Mesenchymal stem cell (in vitro differentiated cells and primary cell): ENCODE results near the gene ITPR3.

ENCODE experiments used
- DNase-seq: peaks from one replicate; pipeline ENCODE4 v3.0.0-alpha.2; 2013
- H2AFZ ChIP-seq: one replicate; pipeline ENCODE4 v1.6.1; 2013; ENCODE audit warnings: low read depth, mild to moderate bottlenecking, control low read depth, inconsistent platforms, low read length, moderate library complexity
- H2AK5ac ChIP-seq: 2 replicates; pipeline ENCODE4 v1.6.1; 2013; ENCODE audit warnings: low read length, moderate library complexity, mild to moderate bottlenecking, inconsistent platforms; ENCODE audit not compliant: severe bottlenecking
- H2BK120ac ChIP-seq: one replicate; pipeline ENCODE4 v1.6.1; 2013; ENCODE audit warnings: low read depth, mild to moderate bottlenecking, inconsistent platforms, low read length, moderate library complexity
- H2BK12ac ChIP-seq, 2 experiments: one replicate each; pipeline ENCODE4 v1.6.1; 2013; ENCODE audit warnings: inconsistent platforms in 2 of 2, low read length in 2 of 2, mild to moderate bottlenecking in 2 of 2, moderate library complexity in 2 of 2, control low read depth in 1 of 2
- H2BK15ac ChIP-seq: one replicate; pipeline ENCODE4 v1.6.1; 2013; ENCODE audit warnings: mild to moderate bottlenecking, low read depth, inconsistent platforms; ENCODE audit not compliant: poor library complexity, severe bottlenecking
- H2BK5ac ChIP-seq: 2 replicates; pipeline ENCODE4 v1.6.1; 2013; ENCODE audit warnings: low read depth, mild to moderate bottlenecking, low read length, control low read depth, inconsistent platforms; ENCODE audit not compliant: poor library complexity, severe bottlenecking
- H3K14ac ChIP-seq, 2 experiments: one replicate each; pipeline ENCODE4 v1.6.1; 2013; ENCODE audit warnings: inconsistent platforms in 2 of 2, low read length in 2 of 2, control low read depth in 1 of 2, mild to moderate bottlenecking in 1 of 2, moderate library complexity in 1 of 2
- H3K18ac ChIP-seq, 2 experiments: one replicate each; pipeline ENCODE4 v1.6.1; 2013; ENCODE audit warnings: inconsistent platforms in 2 of 2, low read length in 2 of 2, control low read depth in 1 of 2, low read depth in 1 of 2, mild to moderate bottlenecking in 1 of 2
- H3K23ac ChIP-seq, 2 experiments: one replicate each; pipeline ENCODE4 v1.6.1; 2013; ENCODE audit warnings: inconsistent platforms in 2 of 2, low read length in 2 of 2, mild to moderate bottlenecking in 2 of 2, moderate library complexity in 2 of 2, control low read depth in 1 of 2
- H3K27ac ChIP-seq: 2 replicates; pipeline ENCODE4 v1.5.1; 2013; ENCODE audit warnings: mild to moderate bottlenecking, moderate library complexity, low read length, control low read depth, inconsistent platforms; ENCODE audit not compliant: poor library complexity, severe bottlenecking
- H3K27me3 ChIP-seq, 2 experiments: 2 replicates each; pipeline versions ENCODE4 v1.6.1 to v1.7.0; 2013; ENCODE audit warnings: low read length in 2 of 2, mild to moderate bottlenecking in 2 of 2, moderate library complexity in 2 of 2, control low read depth in 1 of 2, inconsistent platforms in 1 of 2; ENCODE audit not compliant: control insufficient read depth in 1 of 2, insufficient read depth in 1 of 2
- H3K36me3 ChIP-seq, 2 experiments: 2 replicates each; pipeline versions ENCODE4 v1.6.1 to v1.7.0; 2013; ENCODE audit warnings: low read length in 2 of 2, control low read depth in 1 of 2, inconsistent platforms in 1 of 2, low read depth in 1 of 2, mild to moderate bottlenecking in 1 of 2; ENCODE audit not compliant: insufficient read depth in 2 of 2, control insufficient read depth in 1 of 2
- H3K4ac ChIP-seq, 2 experiments: one replicate each; pipeline ENCODE4 v1.6.1; 2013; ENCODE audit warnings: inconsistent platforms in 2 of 2, low read length in 2 of 2, mild to moderate bottlenecking in 2 of 2, moderate library complexity in 2 of 2, control low read depth in 1 of 2, low read depth in 1 of 2
- H3K4me1 ChIP-seq: 2 replicates; pipeline ENCODE4 v1.6.1; 2013; ENCODE audit warnings: low read depth, low read length, control low read depth; ENCODE audit not compliant: control insufficient read depth, insufficient read depth
- H3K4me2 ChIP-seq: 2 replicates; pipeline ENCODE4 v1.6.1; 2013; ENCODE audit warnings: low read length, mild to moderate bottlenecking, inconsistent platforms; ENCODE audit not compliant: poor library complexity, severe bottlenecking
- H3K4me3 ChIP-seq, 2 experiments: 2 replicates each; pipeline versions ENCODE4 v1.5.1 to v1.7.0; 2013; ENCODE audit warnings: low read length in 2 of 2, mild to moderate bottlenecking in 2 of 2, control low read depth in 1 of 2, low read depth in 1 of 2; ENCODE audit not compliant: insufficient read depth in 1 of 2
- H3K79me1 ChIP-seq: replicated peaks from 2 replicates; pipeline ENCODE4 v1.6.1; 2013; ENCODE audit warnings: mild to moderate bottlenecking, control low read depth, low read length, inconsistent platforms; ENCODE audit not compliant: poor library complexity, severe bottlenecking
- H3K9ac ChIP-seq: 2 replicates; pipeline ENCODE4 v1.7.0; 2013; ENCODE audit warnings: mild to moderate bottlenecking, low read length, moderate library complexity
- H3K9me3 ChIP-seq: 2 replicates; pipeline ENCODE4 v1.7.0; 2013; ENCODE audit warnings: mild to moderate bottlenecking, low read length; ENCODE audit not compliant: control insufficient read depth
- H4K8ac ChIP-seq: one replicate; pipeline ENCODE4 v1.6.1; 2013; ENCODE audit warnings: inconsistent platforms, mild to moderate bottlenecking, low read length, moderate library complexity
- H4K91ac ChIP-seq: one replicate; pipeline ENCODE4 v1.6.1; 2013; ENCODE audit warnings: mild to moderate bottlenecking, low read length, inconsistent platforms
- WGBS: methylation state at CpG from one replicate; pipeline ENCODE4 v1.1.7; 2013; ENCODE audit warnings: mixed read lengths; 5-methylcytosine and 5-hydroxymethylcytosine counted together

ITPR3 gene

GRCh38 chr6:33634161-33634727, 13.1 kb downstream of the ITPR3 start:
- no peak overlapping the region for H2BK15ac ChIP-seq
- H3K36me3 ChIP-seq: peaks cover 6 to 36% of the 10 kb centered on the region in 2 experiments
- no peak overlapping the region for H3K4ac ChIP-seq
- peaks cover 41% of the 10 kb centered on the region for H3K4me1 ChIP-seq
- H3K27ac ChIP-seq: no peak overlapping the region
- no peak overlapping the region for H2AFZ ChIP-seq
- DNase-seq: no peak
- H3K79me1 ChIP-seq: peaks cover 29% of the 10 kb centered on the region
- no peak overlapping the region for H2BK12ac ChIP-seq
- H4K8ac ChIP-seq: no peak overlapping the region
- 40% methylated on average over 12 of the region's 15 CpGs for WGBS
- no peaks in the 10 kb centered on the region for H3K9me3 ChIP-seq
- no peak overlapping the region for H4K91ac ChIP-seq
- peak overlapping the region in 1 of 2 experiments; percentile 6 for H3K14ac ChIP-seq
- peak overlapping the region; percentile 73 for H3K9ac ChIP-seq
- H2AK5ac ChIP-seq: no peak overlapping the region
- peak overlapping the region; percentile 53 for H3K4me2 ChIP-seq
- H3K4me3 ChIP-seq: peak overlapping the region; percentile 57 to 81
- H3K27me3 ChIP-seq: no peaks in the 10 kb centered on the region
- no peak overlapping the region for H3K23ac ChIP-seq
- H2BK120ac ChIP-seq: no peak overlapping the region
- no peak overlapping the region for H3K18ac ChIP-seq
- H2BK5ac ChIP-seq: no peak overlapping the region

GRCh38 chr6:33634946-33635345, 13.8 kb downstream of the ITPR3 start:
- H3K27ac ChIP-seq: no peak overlapping the region
- no peak overlapping the region for H3K23ac ChIP-seq
- peaks cover 41% of the 10 kb centered on the region for H3K4me1 ChIP-seq
- no peak overlapping the region for H2BK12ac ChIP-seq
- no peak overlapping the region for H2BK120ac ChIP-seq
- no peaks in the 10 kb centered on the region for H3K27me3 ChIP-seq
- H2BK15ac ChIP-seq: no peak overlapping the region
- H4K8ac ChIP-seq: no peak overlapping the region
- H4K91ac ChIP-seq: no peak overlapping the region
- no peak overlapping the region for H2AFZ ChIP-seq
- H3K4ac ChIP-seq: no peak overlapping the region
- peaks cover 6 to 41% of the 10 kb centered on the region in 2 experiments for H3K36me3 ChIP-seq
- no peak overlapping the region for H3K4me2 ChIP-seq
- no peak overlapping the region for H3K14ac ChIP-seq
- no peak overlapping the region for H2AK5ac ChIP-seq
- H3K18ac ChIP-seq: no peak overlapping the region
- DNase-seq: no peak
- 84% methylated on average over 4 of the region's 8 CpGs for WGBS
- H2BK5ac ChIP-seq: no peak overlapping the region
- H3K9me3 ChIP-seq: no peaks in the 10 kb centered on the region
- peaks cover 31% of the 10 kb centered on the region for H3K79me1 ChIP-seq
- no peak overlapping the region for H3K4me3 ChIP-seq
- no peak overlapping the region for H3K9ac ChIP-seq

DNA sequence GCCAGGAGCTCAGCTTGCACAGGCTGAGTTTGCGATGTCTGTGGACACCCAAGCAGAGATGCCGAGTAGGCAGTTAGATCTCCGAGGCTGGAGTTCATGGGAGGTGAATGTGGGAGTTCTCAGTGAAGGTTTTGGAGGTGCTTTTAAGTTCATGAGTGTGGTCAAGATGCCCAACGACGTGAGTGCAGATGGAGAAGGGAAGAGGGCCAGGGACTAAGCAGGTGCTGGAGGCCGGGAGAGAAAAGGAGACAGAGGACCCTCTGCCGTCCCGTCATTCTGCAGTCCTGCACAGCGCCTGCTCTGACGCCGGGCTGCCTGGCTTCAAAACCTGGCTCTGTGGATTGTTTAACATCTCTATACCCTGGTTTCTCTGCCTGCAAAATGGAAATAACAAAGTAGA, 15.5 kb downstream of the ITPR3 start:
- H3K36me3 ChIP-seq: peaks cover 18 to 47% of the 10 kb centered on the region in 2 experiments
- no peak overlapping the region for H3K23ac ChIP-seq
- no peak overlapping the region for H2AK5ac ChIP-seq
- no peak overlapping the region for H3K4me3 ChIP-seq
- no peak overlapping the region for H3K27ac ChIP-seq
- WGBS: 91% methylated on average over 8 of the region's 11 CpGs
- H2BK5ac ChIP-seq: no peak overlapping the region
- H4K91ac ChIP-seq: no peak overlapping the region
- H3K4me1 ChIP-seq: peaks cover 44% of the 10 kb centered on the region
- no peak overlapping the region for H3K14ac ChIP-seq
- peaks cover 27% of the 10 kb centered on the region for H3K79me1 ChIP-seq
- H3K4me2 ChIP-seq: no peak overlapping the region
- no peaks in the 10 kb centered on the region for H3K9me3 ChIP-seq
- no peak overlapping the region for H3K4ac ChIP-seq
- no peak overlapping the region for H2BK15ac ChIP-seq
- H3K9ac ChIP-seq: no peak overlapping the region
- H3K18ac ChIP-seq: no peak overlapping the region
- no peak overlapping the region for H2BK120ac ChIP-seq
- no peak for DNase-seq
- H2AFZ ChIP-seq: no peak overlapping the region
- no peaks in the 10 kb centered on the region for H3K27me3 ChIP-seq
- no peak overlapping the region for H4K8ac ChIP-seq
- H2BK12ac ChIP-seq: no peak overlapping the region

DNA sequence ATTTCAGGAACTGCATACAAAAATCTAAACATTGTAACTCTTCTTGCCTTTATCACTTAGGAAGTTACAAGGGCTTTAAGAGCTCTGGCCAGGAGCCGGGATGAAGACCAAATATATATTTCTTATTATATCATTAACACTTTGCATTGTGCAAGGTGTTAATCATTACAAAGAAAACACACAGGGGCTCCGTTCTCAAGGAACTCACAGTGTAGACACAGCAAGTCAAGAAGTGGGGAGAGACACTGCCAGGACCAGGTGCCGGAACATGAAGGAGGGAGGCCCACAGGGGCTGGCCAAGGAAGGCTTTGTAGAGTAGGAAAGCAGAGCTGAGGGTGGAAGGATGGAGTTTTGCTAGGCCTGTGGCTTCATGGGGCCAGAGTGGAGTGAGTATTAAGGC, 17.4 kb downstream of the ITPR3 start:
- no peak overlapping the region for H2AFZ ChIP-seq
- no peak overlapping the region for H3K4ac ChIP-seq
- 89% methylated on average over 2 of the region's 3 CpGs for WGBS
- H3K4me3 ChIP-seq: no peak overlapping the region
- H2BK5ac ChIP-seq: no peak overlapping the region
- DNase-seq: no peak
- H3K18ac ChIP-seq: no peak overlapping the region
- no peak overlapping the region for H4K8ac ChIP-seq
- no peak overlapping the region for H2BK120ac ChIP-seq
- H3K9ac ChIP-seq: no peak overlapping the region
- no peak overlapping the region for H3K4me2 ChIP-seq
- no peaks in the 10 kb centered on the region for H3K9me3 ChIP-seq
- H4K91ac ChIP-seq: no peak overlapping the region
- no peak overlapping the region for H2BK12ac ChIP-seq
- H2BK15ac ChIP-seq: no peak overlapping the region
- peaks cover 21% of the 10 kb centered on the region for H3K79me1 ChIP-seq
- H3K27ac ChIP-seq: peak overlapping the region; percentile 21
- H2AK5ac ChIP-seq: no peak overlapping the region
- H3K4me1 ChIP-seq: peaks cover 32% of the 10 kb centered on the region
- no peaks in the 10 kb centered on the region for H3K27me3 ChIP-seq
- peaks cover 30 to 59% of the 10 kb centered on the region in 2 experiments for H3K36me3 ChIP-seq
- no peak overlapping the region for H3K14ac ChIP-seq
- no peak overlapping the region for H3K23ac ChIP-seq
